Measurements from ENCODE around the gene NTM. TPM values are rescaled to one million over a fixed set of nuclear protein-coding genes. Genes with fewer than 3 reads are reported as not detected.
A peak's percentile ranks its signal among the peaks of the same experiment; 100 is the strongest.

Gene NTM
- total RNA-seq, 1 donor from 2014 or later = 92.1 TPM

- no peaks in the 10 kb centered on the region for H3K36me3 Mint-ChIP-seq (ENCODE audit: low read depth)
- H3K4me1 Mint-ChIP-seq (ENCODE audit: low read depth) = peaks cover 43% of the 10 kb centered on the region
- H3K9me3 Mint-ChIP-seq (ENCODE audit: low read depth) = no peaks in the 10 kb centered on the region
- peak; percentile 63 for TF ChIP-seq CTCF (IDR thresholded peaks at IDR 0.05)
- no peaks in the 10 kb centered on the region for H3K27me3 Mint-ChIP-seq (ENCODE audit: low read depth)
- DNase-seq (ENCODE audit: low spot score) = no peak
- no peak overlapping the region for H3K27ac Mint-ChIP-seq (ENCODE audit: unreplicated experiment)
- no peak overlapping the region for H3K4me3 Mint-ChIP-seq (ENCODE audit: unreplicated experiment)
Measured at GRCh38 chr11:132099692-132100091, 729.3 kb downstream of the NTM start.

- no peak for TF ChIP-seq CTCF (IDR thresholded peaks at IDR 0.05)
- no peaks in the 10 kb centered on the region for H3K9me3 Mint-ChIP-seq (ENCODE audit: low read depth)
Measured at GRCh38 chr11:132100583-132100982, 730.2 kb downstream of the NTM start.

GRCh38 chr11:132101881-132102280 lies 731.5 kb downstream of the NTM start:
- DNase-seq (ENCODE audit: low spot score) = no peak
- Mint-ChIP-seq H3K4me3 (ENCODE audit: unreplicated experiment) (no peak overlapping the region), H3K9me3 (ENCODE audit: low read depth) (no peaks in the 10 kb centered on the region), H3K27me3 (ENCODE audit: low read depth) (no peaks in the 10 kb centered on the region), H3K4me1 (ENCODE audit: low read depth) (peaks cover 49% of the 10 kb centered on the region), H3K27ac (ENCODE audit: unreplicated experiment) (peak overlapping the region; percentile 88), H3K36me3 (ENCODE audit: low read depth) (no peaks in the 10 kb centered on the region)
- TF ChIP-seq CTCF (IDR thresholded peaks at IDR 0.05) = no peak

More at GRCh38 chr11:132100583-132100982, 730.2 kb downstream of the NTM start:
- H3K4me3 Mint-ChIP-seq (ENCODE audit: unreplicated experiment) = no peak overlapping the region
- H3K27me3 Mint-ChIP-seq (ENCODE audit: low read depth) = no peaks in the 10 kb centered on the region
- no peak for DNase-seq (ENCODE audit: low spot score)
- peaks cover 43% of the 10 kb centered on the region for H3K4me1 Mint-ChIP-seq (ENCODE audit: low read depth)
- no peak overlapping the region for H3K27ac Mint-ChIP-seq (ENCODE audit: unreplicated experiment)
- H3K36me3 Mint-ChIP-seq (ENCODE audit: low read depth) = no peaks in the 10 kb centered on the region

- no peak for DNase-seq (ENCODE audit: low spot score)
- peak overlapping the region; percentile 55 for H3K27ac Mint-ChIP-seq (ENCODE audit: unreplicated experiment)
- H3K36me3 Mint-ChIP-seq (ENCODE audit: low read depth) = no peaks in the 10 kb centered on the region
- no peak for TF ChIP-seq CTCF (IDR thresholded peaks at IDR 0.05)
- no peaks in the 10 kb centered on the region for H3K9me3 Mint-ChIP-seq (ENCODE audit: low read depth)
- H3K4me1 Mint-ChIP-seq (ENCODE audit: low read depth) = peaks cover 50% of the 10 kb centered on the region
- no peaks in the 10 kb centered on the region for H3K27me3 Mint-ChIP-seq (ENCODE audit: low read depth)
- H3K4me3 Mint-ChIP-seq (ENCODE audit: unreplicated experiment) = no peak overlapping the region
Measured at GRCh38 chr11:132103021-132103420, 732.6 kb downstream of the NTM start.

- no peak overlapping the region for H3K4me3 Mint-ChIP-seq (ENCODE audit: unreplicated experiment)
- no peak for TF ChIP-seq CTCF (IDR thresholded peaks at IDR 0.05)
- no peak for DNase-seq (ENCODE audit: low spot score)
- H3K9me3 Mint-ChIP-seq (ENCODE audit: low read depth) = no peaks in the 10 kb centered on the region
- H3K27ac Mint-ChIP-seq (ENCODE audit: unreplicated experiment) = peak overlapping the region; percentile 54
- peaks cover 45% of the 10 kb centered on the region for H3K4me1 Mint-ChIP-seq (ENCODE audit: low read depth)
- no peaks in the 10 kb centered on the region for H3K27me3 Mint-ChIP-seq (ENCODE audit: low read depth)
- peaks cover 1% of the 10 kb centered on the region for H3K36me3 Mint-ChIP-seq (ENCODE audit: low read depth)
Measured at GRCh38 chr11:132106096-132106982, 735.9 kb downstream of the NTM start.
